NCI-H146 treated with DMSO at 0.1 percent for 48 hours (cell line): Measurements from ENCODE around the gene COTL1.
"Not testable (repeated sequence)": the region's sequence is repeated elsewhere in the genome, so short reads cannot be mapped to it uniquely, and the experiment has no call there.

Experiments
- DNase-seq: peaks from one replicate; lab custom pipeline; 2025; ENCODE audit not compliant: unreplicated experiment; lab: John Stamatoyannopoulos, UW

Gene COTL1

GRCh38 chr16:84572096-84572495 is 45.8 kb downstream of the COTL1 start:
- no peak for DNase-seq

- DNase-seq: no peak
Observed at GRCh38 chr16:84571506-84571905, 46.4 kb downstream of the COTL1 start.

GRCh38 chr16:84570739-84571403 is 47.0 kb downstream of the COTL1 start:
- DNase-seq: no peak

GRCh38 chr16:84569382-84569987 is 48.4 kb downstream of the COTL1 start:
- DNase-seq: no peak

- DNase-seq: no peak
Observed at GRCh38 chr16:84568066-84568465, 49.8 kb downstream of the COTL1 start.

- no peak for DNase-seq
Observed at GRCh38 chr16:84567286-84567962, 50.5 kb downstream of the COTL1 start.

- no peak for DNase-seq
Observed at GRCh38 chr16:84566545-84567257, 51.2 kb downstream of the COTL1 start.

GRCh38 chr16:84565669-84566495 is 52.0 kb downstream of the COTL1 start:
- DNase-seq: no peak

- no peak for DNase-seq
Observed at GRCh38 chr16:84563786-84564420, 54.0 kb downstream of the COTL1 start.

GRCh38 chr16:84563064-84563715 is 54.7 kb downstream of the COTL1 start:
- DNase-seq: no peak

- no peak for DNase-seq
Observed at GRCh38 chr16:84562174-84562815, 55.6 kb downstream of the COTL1 start.

- no peak for DNase-seq
Observed at GRCh38 chr16:84561291-84561690, 56.6 kb downstream of the COTL1 start.

- DNase-seq: no peak
Observed at GRCh38 chr16:84560269-84560668, 57.6 kb downstream of the COTL1 start.

GRCh38 chr16:84559311-84559932 is 58.5 kb downstream of the COTL1 start:
- peak; percentile 85 for DNase-seq

- not testable (repeated sequence) for DNase-seq
Observed at GRCh38 chr16:84558850-84559249, 59.0 kb downstream of the COTL1 start.

- DNase-seq: no peak
Observed at GRCh38 chr16:84557504-84557903, 60.4 kb downstream of the COTL1 start.

- no peak for DNase-seq
Observed at GRCh38 chr16:84557059-84557458, 60.8 kb downstream of the COTL1 start.

- no peak for DNase-seq
Observed at GRCh38 chr16:84555418-84556196, 62.3 kb downstream of the COTL1 start.
